ENCODE results near the gene XIAP.
"Not testable (repeated sequence)": the region's sequence is repeated elsewhere in the genome, so short reads cannot be mapped to it uniquely, and the experiment has no call there.

The XIAP gene

DNA sequence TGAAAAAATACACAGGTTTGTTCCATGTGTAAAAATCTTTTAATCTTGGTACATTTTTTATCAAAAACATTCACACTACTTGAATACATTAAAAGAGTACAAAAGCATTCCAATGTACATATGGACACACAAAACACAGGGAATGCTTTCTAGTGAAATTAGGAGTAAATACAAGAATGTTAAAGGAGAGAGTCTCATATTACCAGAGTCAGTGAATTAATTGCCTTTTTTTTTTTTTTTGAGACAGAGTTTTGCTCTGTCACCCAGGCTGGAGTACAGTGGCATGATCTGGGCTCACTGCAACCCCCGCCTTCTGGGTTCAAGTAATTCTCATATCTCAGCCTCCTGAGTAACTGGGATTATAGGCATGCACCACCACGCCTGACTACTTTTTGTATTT lies 17.0 kb downstream of the XIAP start:
- DNase-seq, result no peak

DNA sequence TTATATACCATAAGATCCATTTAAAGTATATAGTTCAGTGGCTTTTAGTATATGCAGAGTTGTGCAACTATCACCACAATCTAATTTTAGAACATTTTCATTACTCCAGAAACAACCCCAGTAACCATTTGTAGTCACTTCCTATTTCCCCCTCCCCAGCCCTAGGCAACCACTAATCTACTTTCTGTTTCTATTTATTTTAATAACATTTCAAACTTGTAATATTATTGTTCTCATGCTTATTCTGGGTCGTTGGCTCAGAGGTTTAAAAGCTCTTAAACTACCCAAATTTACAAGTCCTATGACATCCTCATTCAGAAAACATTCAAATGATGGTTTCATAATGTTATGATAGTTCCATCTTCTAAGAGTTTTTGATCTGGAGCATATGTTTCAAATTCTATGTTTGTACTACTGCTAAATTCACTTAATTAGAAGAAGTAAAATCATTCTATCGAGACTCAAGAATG lies 18.4 kb downstream of the XIAP start:
- DNase-seq, result no peak

DNA sequence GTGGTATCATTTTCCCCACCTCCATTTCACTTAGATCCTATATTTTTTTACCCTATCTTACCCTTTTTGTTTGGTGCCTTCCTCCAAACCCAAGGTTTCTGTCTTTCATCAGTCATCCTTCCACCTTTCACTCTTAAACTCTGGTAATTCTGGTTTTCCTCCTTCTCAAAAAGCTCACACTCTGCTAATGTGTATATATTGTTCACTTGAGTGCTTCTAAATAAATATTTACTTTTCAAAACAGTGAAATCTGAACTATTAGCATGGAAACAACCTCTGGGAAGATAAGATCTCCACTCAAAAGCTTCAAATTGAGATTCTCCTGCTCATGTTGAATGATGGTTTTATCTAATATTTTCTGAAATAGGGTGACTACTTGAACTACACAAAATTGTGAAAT lies 21.5 kb downstream of the XIAP start:
- no peak for DNase-seq

DNA sequence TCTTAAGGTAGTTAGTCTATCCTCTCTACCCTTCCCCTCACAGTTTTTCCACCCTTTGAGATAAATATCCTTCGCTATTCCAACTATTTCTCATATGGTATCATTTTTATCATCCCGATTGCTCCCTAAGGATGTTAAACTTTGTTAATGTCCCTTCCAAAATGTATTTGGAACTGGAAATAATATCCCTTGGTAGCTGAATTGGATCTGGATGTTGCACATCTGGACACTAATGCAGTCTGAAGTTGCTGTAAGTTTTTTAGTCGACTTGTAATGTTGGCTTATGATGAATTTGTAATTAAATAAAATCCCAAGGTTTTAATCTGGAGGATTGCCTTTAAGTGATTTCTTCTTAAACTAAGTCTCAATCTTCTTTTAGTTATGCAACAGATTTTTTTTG lies 22.5 kb downstream of the XIAP start:
- no peak for DNase-seq

DNA sequence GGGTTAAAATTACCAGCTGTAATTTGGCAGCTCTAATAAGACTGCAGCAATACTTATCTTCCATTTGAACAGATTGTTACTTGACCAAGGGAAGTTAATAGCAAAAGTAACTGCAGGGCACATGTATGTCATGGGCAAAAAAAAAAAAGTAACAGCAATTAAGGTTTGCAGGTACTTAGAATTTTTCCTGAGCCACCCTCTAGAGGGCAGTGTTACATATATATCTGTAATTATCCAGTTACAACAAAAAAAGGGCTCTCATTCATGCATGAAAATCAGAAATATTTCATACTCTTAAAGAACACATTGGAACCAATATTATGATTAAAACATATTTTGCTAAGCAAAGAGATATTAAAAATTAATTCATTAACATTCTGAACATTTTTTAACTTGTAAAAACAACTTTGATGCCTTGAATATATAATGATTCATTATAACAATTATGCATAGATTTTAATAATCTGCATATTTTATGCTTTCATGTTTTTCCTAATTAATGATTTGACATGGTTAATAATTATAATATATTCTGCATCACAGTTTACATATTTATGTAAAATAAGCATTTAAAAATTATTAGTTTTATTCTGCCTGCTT lies 25.1 kb downstream of the XIAP start:
- peak; percentile 77 for DNase-seq

DNA sequence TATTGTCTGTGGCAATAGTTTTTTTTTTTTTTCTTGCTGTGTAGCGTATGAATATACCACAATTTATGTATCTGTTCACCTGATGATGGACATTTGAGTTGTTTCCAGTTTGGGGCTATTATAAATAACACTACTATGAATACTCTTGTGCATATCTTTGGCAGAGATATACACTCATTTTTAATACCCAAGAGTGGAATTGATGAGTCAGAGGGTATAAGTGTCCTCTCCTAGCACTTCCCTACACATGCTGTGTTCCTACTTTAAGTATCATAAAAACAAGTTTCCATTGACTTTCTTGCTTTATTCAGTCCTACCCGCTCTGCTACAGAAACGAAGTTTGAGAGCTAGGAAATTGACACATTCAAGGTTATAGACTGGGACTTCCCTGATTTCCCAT lies 39.8 kb downstream of the XIAP start:
- no peak for DNase-seq

DNA sequence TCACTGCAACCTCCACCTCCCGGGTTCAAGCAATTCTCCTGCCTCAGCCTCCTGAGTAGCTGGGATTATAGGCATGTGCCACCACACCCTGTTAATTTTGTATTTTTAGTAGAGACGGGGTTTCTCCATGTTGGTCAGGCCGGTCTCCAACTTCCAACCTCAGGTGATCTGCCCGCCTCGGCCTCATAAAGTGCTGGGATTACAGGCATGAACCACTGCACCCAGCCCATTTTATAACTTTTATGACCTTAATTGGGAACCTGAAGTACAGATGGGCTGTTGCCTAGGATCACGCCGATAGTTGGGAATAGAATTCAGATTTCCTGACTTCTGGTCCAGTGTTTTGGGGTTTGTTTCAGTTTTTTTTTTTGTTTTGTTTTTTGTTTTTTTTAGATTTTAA lies 43.4 kb downstream of the XIAP start:
- DNase-seq, result not testable (repeated sequence)

DNA sequence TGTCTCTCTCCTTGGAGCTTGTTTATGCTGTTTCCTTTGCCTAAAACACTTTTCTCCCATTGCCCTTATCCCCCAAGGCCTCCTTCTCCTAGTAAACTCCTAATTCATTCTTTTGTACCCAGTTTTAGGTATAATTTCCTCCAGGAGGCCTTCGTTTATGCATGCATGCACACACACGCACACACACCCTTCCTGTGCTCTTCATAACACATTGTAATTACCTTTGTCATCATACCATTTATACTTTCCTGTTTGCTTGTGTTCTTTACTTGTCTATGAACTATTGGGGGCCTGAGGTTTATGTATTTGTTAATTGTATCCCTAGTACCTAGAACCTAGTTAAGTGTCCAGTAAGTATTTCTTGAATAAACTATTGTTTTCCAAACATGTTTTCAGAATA lies 45.5 kb downstream of the XIAP start:
- no peak for DNase-seq

DNA sequence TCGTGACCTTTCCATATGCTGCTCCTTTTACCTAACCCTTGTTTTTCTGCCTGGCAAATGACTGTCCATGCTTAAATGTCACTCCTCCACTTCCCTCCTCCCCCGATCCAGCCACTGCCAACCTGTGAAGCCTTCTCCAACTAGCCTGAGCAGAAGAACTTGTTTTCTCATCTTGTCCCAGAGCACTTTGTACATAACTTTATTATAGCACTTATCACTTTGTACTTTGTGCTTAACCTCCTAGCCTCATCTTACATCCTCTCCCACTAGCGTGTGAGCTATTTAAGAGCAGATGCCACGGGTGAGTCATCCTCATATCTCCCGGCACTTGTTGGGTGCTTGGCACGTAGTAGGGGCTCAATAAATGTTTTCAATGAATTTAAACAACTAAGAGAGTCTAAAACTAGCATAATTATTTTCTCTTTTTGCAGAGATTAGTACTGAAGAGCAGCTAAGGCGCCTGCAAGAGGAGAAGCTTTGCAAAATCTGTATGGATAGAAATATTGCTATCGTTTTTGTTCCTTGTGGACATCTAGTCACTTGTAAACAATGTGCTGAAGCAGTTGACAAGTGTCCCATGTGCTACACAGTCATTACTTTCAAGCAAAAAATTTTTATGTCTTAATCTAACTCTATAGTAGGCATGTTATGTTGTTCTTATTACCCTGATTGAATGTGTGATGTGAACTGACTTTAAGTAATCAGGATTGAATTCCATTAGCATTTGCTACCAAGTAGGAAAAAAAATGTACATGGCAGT lies 46.9 kb downstream of the XIAP start:
- DNase-seq, result peak; percentile 43

DNA sequence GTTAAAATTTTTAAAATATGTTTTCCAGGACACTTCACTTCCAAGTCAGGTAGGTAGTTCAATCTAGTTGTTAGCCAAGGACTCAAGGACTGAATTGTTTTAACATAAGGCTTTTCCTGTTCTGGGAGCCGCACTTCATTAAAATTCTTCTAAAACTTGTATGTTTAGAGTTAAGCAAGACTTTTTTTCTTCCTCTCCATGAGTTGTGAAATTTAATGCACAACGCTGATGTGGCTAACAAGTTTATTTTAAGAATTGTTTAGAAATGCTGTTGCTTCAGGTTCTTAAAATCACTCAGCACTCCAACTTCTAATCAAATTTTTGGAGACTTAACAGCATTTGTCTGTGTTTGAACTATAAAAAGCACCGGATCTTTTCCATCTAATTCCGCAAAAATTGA lies 49.7 kb downstream of the XIAP start:
- DNase-seq, result no peak

DNA sequence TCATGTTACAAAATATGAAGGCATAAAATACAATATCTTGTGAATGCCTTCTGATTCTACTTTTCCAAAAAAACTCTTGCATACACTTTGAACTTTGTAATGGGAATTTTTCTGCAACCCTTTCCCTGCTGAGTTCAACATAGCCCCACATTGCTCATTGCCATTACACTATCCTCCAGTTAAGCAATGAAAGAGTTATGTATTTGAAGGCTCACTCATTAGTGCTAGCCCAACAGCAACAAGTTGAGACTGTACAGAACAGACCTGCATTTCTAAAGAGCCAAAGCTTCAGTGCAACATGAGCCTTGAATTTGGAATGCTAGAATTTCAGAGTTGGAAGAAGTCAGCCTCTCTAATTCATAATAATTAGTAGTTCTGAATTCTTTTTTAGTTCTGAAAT lies 57.2 kb downstream of the XIAP start:
- no peak for DNase-seq

DNA sequence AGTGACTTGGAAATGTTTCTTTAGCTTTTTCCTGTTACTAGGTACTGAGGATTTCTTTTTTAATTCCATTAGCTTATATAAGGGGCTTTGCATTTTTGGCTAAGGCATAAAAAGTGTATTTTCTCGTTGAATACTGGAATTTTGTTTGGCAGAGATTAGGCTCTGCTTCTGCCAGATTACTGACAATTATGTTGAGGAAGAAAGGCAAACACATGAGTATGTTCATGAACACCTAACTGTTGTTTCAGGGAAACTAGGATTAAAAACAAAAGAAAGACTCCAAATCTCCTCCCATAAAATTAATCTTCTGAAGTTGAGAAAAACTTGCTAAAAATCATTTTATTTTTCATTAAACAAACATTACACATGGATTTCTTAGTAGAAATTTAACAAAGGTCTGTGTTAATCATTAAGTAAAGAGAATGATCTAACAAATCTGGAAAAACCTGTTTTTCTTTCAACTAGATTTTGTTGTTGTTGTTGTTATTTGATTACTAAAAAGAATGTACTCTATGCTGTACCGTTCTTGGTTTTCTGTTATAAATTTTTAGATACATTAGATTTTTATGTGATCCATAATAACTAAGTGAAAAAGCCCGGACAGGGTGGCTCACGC lies 58.4 kb downstream of the XIAP start:
- DNase-seq, result no peak

DNA sequence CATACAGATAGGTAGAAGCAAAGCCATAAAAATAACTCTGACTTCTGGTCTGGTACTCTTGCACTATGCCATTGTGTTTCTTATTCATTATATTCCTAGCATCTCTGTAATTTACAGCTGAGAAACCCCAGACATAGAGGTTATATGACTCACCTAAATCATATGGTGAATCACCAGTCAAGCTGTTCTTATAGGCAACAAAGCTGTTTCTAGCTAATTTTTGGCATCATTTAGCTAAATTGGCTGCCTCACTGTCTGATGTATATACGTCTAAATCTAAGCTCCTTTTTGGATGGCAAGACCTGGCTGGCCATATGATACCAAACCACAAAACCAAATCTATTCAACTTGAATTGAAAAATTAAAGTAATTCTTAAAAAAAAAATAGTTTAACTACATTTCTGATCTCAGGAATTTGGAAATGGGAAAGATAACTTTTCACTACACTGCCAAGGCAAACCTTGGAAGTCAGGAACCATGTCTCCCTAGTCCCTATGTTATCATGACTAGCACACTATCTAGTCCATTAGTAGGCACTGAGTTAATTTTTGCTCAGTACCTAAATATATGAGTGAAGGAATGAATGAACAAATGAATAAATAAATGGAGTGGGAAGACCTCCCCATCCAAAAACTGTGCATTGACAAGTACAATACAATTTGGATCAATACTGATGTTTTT lies 60.4 kb downstream of the XIAP start:
- DNase-seq, result no peak

DNA sequence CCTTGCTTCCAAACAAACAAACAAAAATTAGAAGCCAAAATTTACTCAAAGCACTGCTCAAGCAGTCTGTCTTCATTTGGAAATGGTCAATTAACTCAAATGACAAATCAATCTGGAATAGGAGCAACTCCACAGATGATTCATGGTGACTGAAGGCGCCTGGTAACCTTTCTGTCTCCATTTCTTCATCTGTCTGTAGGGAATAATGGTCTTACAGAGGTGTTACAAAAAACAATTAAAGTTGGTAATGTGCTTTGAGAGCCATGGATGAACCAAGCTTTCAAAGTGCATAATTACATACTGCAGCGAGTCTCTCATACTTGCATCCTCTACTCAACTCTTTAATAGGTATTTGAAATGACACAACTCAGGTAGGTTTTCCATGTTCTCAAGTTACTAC lies 63.4 kb downstream of the XIAP start:
- no peak for DNase-seq

DNA sequence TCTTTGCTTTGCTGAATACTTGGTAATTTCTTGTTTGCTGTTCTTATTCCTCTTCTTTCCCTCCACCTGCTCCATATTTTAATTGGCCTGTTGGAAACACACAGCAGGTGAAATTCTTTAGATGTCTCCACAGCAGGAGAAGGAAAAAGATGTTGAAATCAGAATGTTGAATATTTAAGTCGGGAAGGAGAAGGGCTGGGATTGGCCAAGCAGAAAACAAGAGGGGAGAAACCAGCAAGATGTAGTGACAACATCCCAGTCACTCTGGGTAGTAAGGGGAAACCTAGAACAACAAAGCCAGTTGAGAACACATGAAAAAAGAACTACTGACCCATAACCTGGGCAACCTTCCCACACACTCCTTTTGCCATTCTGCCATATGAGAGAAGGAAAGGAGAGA lies 64.3 kb downstream of the XIAP start:
- DNase-seq, result no peak

DNA sequence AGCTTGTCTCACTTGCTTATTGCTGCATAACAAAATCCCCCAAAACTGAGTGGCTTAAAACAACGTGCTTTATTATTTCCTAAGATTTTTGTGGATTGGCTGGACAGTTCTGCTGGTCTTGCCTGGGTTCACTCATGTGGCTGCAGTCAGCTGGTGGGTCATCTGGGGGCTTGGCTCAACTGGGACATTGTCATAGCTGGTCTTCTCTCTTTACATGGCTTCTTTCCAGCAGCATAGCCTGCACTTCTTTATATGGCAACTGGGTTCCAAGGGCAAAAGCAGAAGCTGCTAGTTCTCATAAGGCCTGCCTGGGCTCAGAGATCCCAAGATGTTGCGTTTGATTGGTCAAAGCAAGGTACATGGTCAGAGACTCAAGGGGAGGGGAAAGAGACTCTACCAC lies 68.0 kb downstream of the XIAP start:
- no peak for DNase-seq

DNA sequence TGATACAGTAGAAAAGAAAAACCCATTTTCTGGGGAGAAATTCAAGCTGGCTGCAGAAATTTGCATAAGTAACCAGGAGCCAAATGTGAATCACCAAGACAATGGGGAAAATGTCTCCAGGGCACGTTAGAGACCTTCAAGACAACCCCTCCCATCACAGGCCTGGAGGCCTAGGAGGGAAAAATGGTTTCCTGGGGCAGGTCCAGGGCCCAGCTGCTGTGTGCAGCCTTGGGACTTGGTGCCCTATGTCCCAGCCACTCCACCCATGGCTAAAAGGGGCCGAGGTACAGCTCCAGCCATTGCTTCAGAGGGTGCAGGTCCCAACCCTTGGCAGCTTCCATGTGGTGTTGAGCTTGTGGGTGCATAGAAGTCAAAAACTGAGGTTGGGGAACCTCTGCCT lies 72.2 kb downstream of the XIAP start:
- not testable (repeated sequence) for DNase-seq

DNA sequence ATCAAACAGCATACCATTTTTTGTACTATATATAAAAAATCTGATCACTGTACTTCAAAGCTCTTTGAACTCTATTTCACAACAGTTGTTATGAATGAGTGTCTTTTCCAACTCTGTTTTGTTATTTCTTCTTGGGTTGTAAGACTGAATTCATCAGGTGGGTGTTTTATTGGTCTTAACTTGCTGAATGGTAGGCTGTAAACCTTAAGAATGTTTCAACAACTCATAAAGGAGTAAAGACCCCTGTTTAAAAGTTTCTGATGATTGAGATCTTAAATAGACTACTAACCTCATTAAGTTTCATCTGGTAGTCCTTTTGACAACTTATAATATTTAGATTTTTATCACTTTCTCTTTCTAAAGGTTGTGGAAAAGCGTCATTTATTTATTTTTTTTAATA lies 83.2 kb downstream of the XIAP start:
- DNase-seq, result no peak

DNA sequence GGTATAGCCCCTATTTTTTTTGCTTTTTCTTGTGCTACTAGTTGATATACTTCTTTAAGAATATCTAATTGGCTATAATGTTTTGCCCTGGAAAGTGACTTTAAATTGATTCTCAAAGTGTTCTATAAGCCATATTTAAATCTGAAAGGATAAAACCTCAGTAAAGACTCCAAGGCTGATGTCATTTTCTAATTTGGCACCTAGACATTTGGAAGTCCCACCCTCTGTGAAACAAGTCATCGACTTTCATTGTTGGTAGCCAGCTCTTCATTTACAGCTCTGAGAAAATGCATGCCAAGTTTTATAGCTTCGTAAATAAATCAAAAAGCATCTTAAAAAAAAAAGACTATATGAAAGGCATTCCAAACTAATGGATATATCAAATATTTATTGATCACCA lies 83.6 kb downstream of the XIAP start:
- DNase-seq, result no peak

DNA sequence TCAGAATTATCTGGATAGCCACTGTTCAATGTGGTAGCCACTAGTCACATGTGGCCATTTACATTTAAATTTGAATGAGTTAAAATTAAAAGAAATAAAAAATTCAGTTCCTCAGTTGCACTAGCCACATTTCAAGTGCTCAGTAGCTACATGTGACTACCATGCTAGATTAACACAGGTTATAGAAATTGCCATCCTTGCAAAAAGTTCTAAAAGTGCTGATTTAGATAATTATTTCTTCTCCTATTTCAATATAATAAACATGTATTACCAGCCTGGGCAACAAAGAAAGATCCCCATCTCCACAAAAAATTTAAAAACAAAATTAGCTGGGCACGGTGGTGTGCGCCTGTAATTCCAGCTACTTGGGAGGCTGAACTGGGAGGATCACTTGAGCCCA lies 90.0 kb downstream of the XIAP start:
- no peak for DNase-seq

DNA sequence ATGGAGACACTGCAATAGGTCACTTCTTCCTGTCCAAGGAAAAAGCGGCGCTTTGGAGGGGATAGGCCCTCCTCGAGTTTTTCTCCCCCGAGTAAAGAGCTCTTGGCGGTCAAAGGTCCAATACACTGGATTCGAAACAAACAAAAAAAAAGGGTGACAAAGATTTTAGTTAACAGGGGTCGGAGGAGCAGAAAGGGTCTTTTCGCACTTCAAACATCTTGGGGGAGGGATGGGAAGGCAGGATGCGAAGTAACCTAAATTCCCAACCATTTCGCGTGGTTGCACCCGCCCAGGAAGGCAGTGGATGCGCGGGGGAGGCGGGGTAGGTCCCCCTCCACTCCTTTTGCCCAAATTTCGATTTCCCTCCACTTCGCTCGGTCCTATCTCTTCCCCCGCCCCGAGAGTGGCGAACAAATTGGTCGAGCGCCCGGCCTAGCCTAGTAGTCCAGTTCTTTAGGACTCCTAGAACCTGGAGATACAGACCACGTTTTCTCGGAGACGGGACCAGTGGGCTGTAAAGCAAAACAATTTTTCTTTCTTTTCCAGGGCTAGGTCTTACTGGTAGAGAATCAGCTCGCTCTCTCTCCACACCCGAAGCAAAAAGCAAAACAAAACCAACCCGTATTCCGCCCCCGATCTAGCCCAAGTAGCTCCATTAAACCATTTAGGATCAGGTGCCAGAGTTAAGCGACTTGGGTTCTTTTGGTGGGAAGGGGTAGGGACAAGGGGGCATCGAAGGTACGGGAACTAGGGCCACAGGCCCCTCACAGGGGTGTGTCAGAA lies 99.6 kb downstream of the XIAP start:
- peak; percentile 68 for DNase-seq

DNA sequence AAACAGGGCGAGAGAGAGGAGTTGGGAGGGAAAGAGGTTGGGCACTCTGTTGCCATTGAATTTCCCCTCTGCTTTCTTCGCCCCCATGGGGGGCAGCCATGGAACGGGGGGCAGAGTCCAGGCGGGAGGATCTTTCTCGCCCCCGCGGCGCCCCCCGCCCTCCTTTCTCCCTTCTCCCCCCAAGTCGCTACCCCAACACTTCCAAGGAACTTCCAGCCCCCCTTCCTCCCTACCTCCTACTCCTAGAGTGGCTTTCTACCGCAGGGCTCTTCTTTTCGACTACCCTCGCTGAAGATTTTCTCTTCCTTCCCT lies 101.1 kb downstream of the XIAP start:
- no peak for DNase-seq
